Measurements from ENCODE around the gene KSR2. TPM values are rescaled to one million over a fixed set of nuclear protein-coding genes. Genes with fewer than 3 reads are reported as not detected.

The KSR2 gene
- total and polyA plus RNA-seq, 2 donors (not counting 3 experiments of a cell fraction or from before 2014, with no cell fraction given), result 2.1 to 5.2 TPM

GRCh38 chr12:117885211-117885610, 83.6 kb downstream of the KSR2 start:
- Histone ChIP-seq H3K79me2 (ENCODE audit: control insufficient read depth, insufficient read depth, low read length) (no peaks in the 10 kb centered on the region), H3K27me3 (ENCODE audit: control insufficient read depth in 2 of 2, insufficient read depth in 2 of 2, low read length in 2 of 2) (no peaks in the 10 kb centered on the region), H3K9me3 (replicated peaks; ENCODE audit: control insufficient read depth, insufficient read depth, low read length) (no peaks in the 10 kb centered on the region), H3K4me3 (replicated peaks in 1 of 3; ENCODE audit: insufficient read depth in 1 of 3, low read depth in 1 of 3, low read length in 3 of 3) (no peak overlapping the region), H3K4me1 (ENCODE audit: control insufficient read depth, extremely low read depth, insufficient read depth, low read length) (no peaks in the 10 kb centered on the region), H3K4me2 (ENCODE audit: insufficient read depth, low read length) (no peak overlapping the region), H4K20me1 (replicated peaks; ENCODE audit: control insufficient read depth, extremely low read depth, insufficient read depth, low read length) (no peaks in the 10 kb centered on the region), H3K27ac (ENCODE audit: insufficient read depth, low read depth, low read length) (no peak overlapping the region), H2AFZ (ENCODE audit: low read depth, low read length) (no peak overlapping the region), H3K36me3 (ENCODE audit: control insufficient read depth in 2 of 2, extremely low read depth in 1 of 2, insufficient read depth in 2 of 2, low read length in 2 of 2) (no peaks in the 10 kb centered on the region), H3K9ac (replicated peaks; ENCODE audit: extremely low read depth, insufficient read depth, low read length) (no peak overlapping the region), H3K9me1 (replicated peaks; ENCODE audit: control insufficient read depth, extremely low read depth, insufficient read depth, low read length) (no peaks in the 10 kb centered on the region)
- FAIRE-seq, result no peak
- intact Hi-C loops (cut with micrococcal nuclease) (no loop called here), dilution Hi-C loops (cut with MboI; ENCODE audit: extremely low pct_ligation_motif_present, low sequenced_read_pairs) (no loop called here)
- DNase-seq (ENCODE audit: low read depth, low spot score), result no peak
- BruUV-seq (replicated peaks), result no TSS peak
- POLR2A ChIA-PET, result no interaction called here
- TF ChIP-seq EZH2 (IDR thresholded peaks at IDR 0.05; ENCODE audit: borderline replicate concordance, low read depth, low read length, severe bottlenecking) (no peak), MAX (IDR thresholded peaks at IDR 0.05; ENCODE audit: insufficient read depth, insufficient read length) (no peak), GATA2 (IDR thresholded peaks at IDR 0.05; ENCODE audit: insufficient read depth, insufficient read length, low read depth, low read length) (no peak), CTCF (IDR thresholded peaks at IDR 0.05; ENCODE audit: extremely low read depth in 1 of 2, insufficient read depth in 1 of 2, low read depth in 1 of 2, low read length in 2 of 2) (no peak), POLR2AphosphoS5 (IDR thresholded peaks at IDR 0.05; ENCODE audit: insufficient read depth, low read depth, low read length) (no peak), POLR2A (IDR thresholded peaks at IDR 0.05; ENCODE audit: low read depth, low read length) (no peak), JUN (IDR thresholded peaks at IDR 0.05; ENCODE audit: borderline replicate concordance, insufficient read depth, insufficient read length, low read depth) (no peak), MYC (IDR thresholded peaks at IDR 0.05; ENCODE audit: low read depth, low read length) (no peak), FOS (IDR thresholded peaks at IDR 0.05; ENCODE audit: borderline replicate concordance, insufficient read depth, low read length) (no peak)
- CTCF ChIA-PET, result no interaction called here

Data from endothelial cell of umbilical vein (primary cell).